NT2/D1 (cell line): ENCODE measurements around the gene COL18A1.

ENCODE experiments used
- SUZ12 ChIP-seq: IDR thresholded peaks from 2 replicates; pipeline ENCODE4 v1.6.1; 2011; ENCODE audit not compliant: insufficient read length, insufficient read depth; ENCODE audit errors: extremely low read depth
- YY1 ChIP-seq: IDR thresholded peaks from 2 replicates; pipeline ENCODE4 v1.6.1; 2011; ENCODE audit not compliant: insufficient read length, insufficient read depth
- ZNF274 ChIP-seq: IDR thresholded peaks from 2 replicates; pipeline ENCODE4 v1.6.1; 2011; ENCODE audit warnings: mild to moderate bottlenecking, low read depth, low read length

GRCh38 chr21:45367402-45368351 is 37.3 kb upstream of the COL18A1 start:
- no peak for TF ChIP-seq SUZ12
- TF ChIP-seq YY1, result no peak
- TF ChIP-seq ZNF274, result no peak
